ENCODE data around the gene SEPTIN5.
"Not testable (repeated sequence)": the region's sequence is repeated elsewhere in the genome, so short reads cannot be mapped to it uniquely, and the experiment has no call there.

Gene SEPTIN5

DNA sequence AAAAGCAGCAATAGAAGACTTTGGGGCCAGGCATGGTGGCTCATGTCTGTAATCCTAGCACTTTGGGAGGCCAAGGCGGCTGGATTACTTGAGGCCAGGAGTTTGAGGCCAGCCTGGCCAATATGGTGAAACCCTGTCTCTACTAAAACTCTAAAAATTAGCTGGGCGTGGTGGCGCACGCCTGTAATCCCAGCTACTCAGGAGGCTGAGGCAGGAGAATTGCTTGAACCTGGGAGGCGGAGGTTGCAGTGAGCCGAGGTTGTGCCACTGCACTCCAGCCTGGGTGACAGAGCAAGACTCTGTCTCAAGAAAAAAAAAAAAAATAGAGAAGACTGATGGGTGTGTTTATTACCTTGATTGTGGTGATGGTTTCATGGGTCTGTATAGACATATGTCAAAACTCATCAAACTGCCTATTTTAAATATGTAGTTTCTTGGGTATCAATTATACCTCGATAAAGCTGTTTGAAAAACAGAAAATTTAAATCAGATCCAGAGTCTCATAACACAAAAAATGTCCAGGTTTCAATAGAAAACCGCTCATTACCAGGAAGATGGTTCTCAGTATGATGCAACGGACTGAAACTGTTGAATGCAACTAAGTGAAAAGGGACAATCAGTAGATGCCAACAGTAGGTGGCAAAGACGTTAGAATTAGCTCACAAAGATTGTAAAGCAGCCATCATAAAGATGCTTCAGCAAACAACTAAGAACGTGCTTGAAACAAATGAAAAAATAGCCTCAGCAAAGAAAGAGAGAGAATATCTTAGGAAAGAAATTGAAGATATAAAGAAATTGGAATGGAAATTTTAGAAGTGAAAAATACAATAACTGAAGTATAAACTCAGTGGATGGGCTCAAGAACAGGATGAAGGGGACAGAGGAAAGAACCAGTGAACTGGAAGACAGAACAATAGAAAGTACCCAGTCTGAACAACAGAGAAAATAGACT is 33.1 kb upstream of the SEPTIN5 start:
- FAIRE-seq: no peak

DNA sequence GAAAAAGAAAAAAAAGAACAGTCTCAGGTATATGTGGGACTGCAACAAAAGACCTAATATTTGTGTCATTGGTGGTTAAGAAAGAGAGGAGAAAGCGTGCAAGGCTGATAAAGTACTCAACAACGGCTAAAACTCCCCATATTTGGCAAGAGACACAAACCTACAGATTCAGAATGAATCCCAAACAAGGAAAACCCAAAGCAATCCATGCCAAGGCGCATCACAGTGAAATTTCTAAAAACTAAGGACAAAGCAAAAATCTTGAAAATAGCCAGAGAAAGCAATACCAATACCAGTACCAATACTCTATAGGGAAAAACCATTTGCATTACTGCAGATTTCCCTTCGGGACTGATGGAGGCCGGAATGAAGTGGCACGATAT is 32.4 kb upstream of the SEPTIN5 start:
- FAIRE-seq: no peak

DNA sequence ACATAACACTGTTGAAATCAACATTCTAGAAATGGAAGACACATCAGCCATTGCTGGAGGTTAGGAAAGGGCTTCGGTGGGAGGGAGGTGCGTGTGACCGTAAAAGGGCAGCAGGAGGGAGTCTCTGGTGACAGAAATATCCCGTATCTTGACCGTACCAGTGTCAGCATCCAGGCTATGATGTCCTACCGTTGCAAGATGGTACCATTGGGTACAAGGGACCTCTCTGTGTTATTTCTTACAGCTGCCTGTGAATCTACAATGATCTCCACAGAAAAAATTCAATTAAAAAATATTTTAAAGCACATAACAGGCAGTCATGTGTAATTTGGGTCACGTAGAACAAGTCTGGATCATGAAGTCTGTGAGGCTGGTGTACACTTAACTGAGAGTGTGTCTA is 27.4 kb upstream of the SEPTIN5 start:
- FAIRE-seq: no peak

DNA sequence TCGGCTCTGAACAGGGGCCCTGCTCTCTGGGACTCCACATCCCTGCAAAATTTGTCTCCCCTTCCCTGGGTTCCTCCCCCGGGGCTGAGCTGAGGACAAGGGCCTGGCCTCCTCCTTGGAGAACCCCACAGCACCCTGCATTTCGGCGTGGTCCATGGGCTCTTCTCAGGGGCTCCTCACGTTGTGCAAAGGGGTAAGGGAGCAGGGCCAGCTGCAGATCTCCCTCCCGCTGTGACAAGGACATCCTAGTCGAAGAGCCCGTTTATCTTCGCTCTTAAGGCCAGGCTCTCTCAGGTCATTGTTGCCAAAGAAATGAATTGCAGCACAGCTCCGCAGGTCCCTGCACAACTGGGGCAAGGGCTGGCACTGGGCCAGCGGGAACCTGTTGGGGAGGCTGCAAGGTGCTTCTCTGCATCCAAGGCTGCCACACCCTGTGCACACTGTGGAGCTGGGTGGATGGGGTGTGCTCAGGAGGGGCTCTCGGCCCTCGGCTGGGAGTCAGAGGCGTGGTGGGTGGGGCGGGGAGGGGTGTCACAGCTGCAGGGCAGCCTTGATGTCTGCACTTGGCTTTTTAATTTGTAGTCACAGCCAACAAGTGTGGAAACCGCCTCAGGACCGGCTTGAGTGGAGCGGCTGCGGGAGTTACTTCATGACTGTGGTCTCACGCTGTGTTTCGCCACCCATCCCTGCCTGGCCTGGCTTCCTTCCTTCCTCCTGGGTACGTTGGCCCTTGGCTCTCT is 26.6 kb upstream of the SEPTIN5 start:
- no peak for FAIRE-seq

DNA sequence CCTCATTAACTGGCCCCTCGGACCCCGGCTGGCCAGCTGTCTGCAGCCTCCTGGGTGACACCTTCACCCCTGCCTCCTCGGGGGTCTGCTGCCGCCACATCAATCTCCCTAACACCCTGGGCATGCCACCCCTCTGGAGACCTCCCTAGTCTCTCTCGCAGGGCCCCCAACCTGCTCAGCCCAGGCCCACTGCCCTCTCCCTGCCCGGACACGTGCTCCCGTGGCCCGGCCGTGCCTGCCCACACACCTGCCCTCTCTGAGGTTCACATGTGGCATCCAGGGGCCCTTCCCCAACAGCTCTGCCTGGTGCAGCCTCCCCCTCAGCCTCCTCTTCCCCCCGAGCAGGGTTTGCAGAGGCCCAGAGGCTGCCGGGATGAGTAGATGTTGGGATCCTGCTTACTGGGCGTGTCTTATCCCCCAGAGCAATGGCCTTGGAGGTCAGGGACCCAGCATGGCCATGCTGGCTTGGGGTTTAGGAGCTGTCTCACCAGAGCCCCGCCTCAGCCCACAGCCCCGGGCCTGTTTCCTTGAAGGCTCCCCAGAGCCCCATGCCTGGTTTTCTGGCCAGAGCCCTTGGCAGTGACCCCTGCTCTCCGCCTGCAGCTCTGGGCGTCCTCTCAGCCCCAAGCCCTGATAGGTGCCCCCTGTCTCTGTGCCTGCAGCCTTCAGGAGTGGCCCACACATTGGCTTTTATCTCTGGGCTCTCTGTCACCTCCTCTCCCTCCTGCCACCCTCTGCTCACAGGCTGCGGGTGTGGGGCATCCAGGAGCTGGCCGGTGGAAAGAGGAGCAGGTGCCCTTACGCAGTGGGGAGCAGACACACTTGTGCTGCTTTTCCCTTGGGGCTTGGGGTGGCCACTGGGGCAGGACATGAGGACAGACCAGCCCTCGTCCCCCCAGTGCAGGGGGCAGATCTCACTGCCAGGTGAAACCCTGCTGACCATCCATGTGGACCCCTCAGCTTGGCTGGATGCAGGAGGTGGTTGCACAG is 25.7 kb upstream of the SEPTIN5 start:
- FAIRE-seq: no peak

DNA sequence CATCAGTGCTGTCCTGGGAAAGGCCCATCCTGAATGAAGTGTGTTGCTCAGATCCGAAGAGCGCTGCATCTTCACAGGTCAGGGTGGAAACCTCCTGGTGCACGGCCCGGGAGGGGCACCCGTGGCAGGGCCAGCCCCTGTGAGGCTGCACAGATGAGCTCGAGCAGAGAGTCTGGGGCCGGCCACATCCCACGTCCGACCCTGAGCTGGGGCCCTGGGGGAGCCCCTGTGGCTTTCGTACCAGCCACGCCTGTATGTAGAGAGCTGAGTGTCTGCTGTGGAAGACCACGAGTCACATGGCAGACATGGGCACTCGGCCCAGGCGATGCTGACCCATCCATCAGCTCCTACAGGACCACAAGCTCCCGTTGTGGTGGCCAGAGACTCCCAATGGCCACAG is 24.9 kb upstream of the SEPTIN5 start:
- no peak for FAIRE-seq

DNA sequence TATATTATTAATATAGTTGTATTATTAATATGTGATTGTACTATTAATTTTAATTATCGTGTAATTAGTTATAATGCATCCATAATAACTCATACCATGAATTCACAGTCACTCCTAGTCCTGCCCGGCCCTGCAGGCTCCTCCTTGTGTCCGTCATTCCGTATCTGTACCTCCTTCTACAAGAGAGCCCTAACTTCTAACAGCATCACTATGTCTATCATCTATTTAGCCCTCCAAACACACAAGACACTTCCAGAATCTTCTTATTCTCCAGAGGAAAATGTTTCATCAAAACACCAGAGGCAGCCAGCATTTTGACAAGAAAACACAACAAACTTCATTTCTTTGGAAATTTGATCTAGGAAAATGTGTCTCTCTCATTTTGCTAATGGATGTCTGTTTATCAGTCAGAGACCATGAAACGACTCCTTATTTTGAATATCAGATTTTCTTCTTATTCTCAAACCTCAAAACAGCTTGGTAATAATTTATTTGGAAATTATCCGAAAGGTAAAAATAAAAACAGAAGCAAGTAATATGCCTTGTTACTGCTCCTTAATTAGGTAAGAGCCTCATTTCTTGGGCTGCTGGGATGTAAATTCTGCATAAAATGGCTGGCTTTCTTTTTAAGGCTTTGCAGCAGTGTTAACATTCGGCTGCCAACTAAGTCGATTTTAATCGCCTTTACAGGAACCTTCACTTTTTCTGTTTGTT is 23.1 kb upstream of the SEPTIN5 start:
- FAIRE-seq: no peak

DNA sequence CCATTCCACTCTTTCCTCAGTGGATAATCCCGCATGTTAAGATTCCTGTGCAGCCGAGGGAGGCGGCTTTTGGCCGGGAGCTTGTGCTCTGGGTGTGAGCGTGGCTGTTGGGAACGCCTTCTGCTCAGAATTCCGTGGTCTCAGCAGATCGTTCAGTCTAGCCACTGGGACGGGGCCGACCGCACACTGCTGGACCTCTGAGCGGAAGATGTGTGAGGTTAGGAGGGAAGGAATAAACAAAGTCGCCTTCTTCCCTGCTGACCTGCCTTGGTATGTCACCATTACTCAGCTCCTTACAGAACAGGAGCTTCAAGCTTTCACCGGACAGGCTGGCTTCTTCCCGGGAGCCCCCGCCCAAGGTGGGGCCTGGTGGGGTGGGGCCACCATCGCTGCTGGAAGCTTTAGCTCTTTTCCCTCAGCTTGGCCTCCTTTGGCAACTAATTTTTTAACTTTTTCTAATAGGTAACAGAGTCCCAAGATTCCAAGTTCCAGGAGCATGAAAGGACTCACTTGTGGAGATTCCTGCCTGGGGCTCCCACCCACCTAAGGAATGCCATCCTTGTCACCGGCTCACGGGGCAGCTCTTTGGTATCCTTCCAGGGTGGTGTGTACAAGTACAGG is 22.5 kb upstream of the SEPTIN5 start:
- FAIRE-seq: no peak

DNA sequence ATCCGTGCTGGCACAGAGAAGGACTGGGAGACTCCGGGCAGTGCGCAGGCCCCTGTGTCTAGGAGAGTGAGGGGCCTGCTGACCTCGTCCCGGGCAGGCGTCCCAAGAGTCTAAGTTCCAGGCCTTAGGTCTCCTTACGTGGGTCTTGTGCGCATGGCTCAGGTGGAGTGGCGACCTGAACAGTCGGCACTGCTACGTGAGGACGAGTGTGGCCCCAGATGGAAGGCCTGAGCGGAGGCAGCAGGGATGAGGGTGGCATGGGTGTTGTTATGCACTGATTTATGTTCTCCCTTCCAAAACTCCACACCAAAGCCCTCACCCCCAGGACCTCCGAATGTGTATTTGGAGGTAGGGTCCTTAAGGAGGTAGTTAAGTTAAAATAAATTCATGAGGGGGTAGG is 20.7 kb upstream of the SEPTIN5 start:
- no peak for FAIRE-seq

DNA sequence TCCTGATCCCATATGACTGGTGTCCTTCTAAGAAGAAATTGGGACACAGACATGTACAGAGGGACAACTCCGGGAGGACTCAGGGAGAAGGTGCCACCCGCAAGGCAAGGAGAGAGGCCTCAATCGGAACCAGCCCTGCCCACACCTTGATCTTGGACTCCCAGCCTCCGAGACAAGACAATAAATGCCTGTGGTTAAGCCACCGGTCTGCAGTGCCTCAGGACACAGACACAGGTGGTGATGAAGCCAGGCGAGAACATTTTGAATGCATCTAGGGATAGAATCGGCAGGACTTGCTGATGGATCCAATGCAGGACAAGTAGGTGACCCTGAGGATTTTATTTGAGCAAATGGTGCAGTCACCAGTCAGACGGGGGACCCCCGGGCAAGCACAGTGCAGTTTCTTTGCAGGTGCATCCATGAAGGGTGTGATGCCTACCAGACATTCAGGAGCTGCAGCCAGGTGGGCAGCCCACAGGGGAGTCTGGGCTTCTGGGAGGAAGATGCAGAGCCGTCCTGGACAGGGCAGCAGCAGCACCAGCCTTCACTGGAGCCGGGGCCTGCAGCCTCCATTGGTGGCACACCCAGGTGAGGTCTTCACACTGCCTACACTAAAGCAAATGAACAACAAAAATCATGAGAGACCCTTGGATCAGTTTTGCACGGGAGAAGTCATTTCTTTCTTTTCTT is 20.2 kb upstream of the SEPTIN5 start:
- FAIRE-seq: no peak

DNA sequence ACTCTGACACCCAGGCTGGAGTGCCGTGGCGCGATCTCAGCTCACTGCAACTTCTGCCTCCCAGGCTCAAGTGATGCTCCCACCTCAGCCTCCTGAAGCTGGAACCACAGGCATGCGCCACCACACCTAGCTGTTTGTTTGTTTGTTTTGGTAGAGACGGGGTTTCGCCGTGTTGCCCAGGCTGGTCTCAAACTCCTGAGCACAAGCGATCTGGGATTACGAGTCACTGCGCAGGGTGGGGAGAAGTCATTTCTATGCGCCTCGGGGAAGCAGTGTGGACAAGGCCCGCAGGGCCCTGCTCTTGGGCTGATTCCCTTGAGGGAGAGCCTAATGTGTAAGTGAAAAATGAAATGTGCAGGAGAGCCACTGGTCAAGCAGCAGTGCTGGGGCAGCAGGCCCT is 19.6 kb upstream of the SEPTIN5 start:
- no peak for FAIRE-seq

DNA sequence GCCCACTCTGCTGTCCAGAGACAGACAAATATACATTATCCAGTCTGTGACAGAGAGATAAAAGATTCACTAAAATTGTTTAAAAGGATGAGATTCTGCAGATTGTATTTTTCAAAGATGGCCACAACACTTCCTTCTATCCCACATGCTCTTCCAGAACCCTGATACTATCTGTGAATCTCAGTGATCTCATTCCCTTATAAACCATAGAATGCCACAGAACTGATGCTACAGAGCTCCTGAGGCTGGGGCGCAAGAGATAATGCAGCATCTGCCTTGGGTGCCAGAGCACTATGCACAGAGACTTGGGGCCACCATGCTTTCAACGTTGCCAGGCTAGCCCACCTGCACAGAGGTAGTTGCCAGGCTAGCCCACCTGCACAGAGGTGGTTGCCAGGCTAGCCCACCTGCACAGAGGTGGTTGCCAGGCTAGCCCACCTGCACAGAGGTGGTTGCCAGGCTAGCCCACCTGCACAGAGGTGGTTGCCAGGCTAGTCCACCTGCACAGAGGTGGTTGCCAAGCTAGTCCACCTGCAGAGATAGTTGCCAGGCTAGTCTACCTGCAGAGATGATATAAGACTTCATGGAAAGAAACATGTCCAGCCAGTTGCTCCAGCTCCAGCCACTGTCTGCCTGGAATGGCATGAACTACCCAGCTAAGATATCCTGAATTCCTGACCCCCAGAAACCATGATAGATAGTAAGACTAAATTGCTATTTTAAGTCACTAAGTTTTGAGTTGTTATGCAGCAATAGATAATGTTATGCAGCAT is 17.6 kb upstream of the SEPTIN5 start:
- no peak for FAIRE-seq

DNA sequence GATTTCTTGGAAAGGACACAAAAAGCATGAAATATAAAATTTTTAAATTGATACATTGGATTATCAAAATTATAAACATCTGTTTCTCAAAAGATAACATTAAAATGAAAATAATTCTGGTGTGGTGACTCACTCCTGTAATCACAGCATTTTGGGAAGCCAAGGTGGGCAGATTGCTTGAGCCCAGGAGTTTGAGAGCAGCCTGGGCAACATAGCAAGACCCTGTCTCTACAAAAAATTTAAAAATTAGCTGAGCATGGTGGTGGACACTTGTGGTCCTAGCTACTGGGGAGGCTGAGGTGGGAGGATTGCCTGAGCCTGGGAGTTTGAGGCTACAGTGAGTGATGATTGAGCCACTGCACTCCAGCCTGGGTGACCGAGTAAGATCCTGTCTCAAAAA is 16.4 kb upstream of the SEPTIN5 start:
- not testable (repeated sequence) for FAIRE-seq

DNA sequence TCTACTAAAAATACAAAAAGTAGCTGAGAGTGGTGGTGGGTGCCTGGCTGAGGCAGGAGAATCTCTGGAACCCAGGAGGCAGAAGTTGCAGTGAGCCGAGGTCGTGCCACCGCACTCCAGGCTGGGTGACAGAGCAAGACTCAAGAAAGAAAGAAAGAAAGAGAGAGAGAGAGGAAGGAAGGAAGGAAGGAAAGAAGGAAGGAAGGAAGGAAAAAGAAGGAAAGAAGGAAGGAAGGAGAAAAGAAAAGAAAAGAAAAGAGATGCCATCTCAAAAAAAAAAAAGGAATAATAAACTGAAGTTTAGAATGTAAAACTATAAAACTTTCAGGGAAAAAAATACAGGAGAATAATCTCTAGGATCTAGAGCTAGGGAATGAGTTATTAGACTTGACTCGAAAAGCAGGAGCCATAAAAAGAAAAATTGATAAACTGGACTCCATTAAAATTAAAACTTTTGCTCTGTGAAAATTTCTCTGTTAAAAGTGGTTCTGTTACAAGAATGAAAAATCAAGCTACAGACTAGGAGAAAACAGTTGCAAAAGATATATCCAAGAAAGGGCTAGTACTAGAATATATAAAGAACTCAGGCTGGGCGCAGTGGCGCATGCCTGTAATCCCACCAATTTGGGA is 13.4 kb upstream of the SEPTIN5 start:
- FAIRE-seq: no peak

DNA sequence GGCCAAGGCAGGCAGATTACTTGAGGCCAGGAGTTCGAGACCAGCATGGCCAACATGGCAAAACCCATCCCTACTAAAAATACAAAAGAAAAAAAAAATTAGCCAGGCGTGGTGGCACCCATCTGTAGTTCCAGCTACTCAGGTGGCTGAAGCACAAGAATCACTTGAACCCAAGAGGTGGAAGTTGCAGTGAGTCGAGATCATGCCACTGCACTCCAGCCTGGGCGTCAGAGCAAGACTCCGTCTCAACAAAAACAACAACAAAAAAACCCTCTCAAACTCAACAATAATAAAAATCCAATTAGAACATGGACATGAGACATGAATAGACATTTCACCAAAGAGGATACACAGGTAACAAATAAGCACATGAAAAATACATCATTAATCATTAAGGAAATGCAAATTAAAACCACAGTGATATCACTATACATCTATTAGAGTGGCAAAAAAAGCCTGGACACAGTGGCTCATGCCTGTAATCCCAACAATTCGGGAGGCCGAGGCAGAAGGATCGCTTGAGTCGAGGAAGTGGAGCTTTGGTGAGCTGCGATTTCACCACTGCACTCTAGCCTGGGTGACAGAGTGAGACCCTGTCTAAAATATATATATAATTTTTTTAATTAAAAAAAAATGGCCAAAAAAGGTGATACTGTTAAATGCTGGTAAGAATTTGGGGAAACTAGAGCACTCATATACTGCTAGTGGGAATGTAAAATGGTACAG is 12.7 kb upstream of the SEPTIN5 start:
- FAIRE-seq: no peak

DNA sequence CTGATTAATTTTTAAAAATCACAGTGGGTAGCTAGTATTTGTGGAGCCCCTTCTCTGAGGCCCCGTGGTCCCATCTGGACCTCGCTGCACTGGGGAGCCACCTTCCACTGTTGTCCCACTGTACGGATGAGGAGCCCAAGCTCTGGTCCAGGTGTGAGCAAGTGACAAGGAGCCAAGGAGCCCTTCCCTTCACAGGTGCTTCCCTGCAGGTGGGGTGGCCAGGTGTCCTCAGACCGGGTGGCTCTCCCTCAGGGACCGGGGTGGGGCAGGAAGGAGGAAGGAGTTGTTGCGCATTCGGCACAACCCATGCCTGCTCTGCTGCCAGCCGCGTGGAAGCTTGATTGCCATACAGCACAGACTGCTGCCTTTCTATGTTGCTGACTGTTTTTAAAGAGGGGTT is 10.4 kb upstream of the SEPTIN5 start:
- FAIRE-seq: no peak

DNA sequence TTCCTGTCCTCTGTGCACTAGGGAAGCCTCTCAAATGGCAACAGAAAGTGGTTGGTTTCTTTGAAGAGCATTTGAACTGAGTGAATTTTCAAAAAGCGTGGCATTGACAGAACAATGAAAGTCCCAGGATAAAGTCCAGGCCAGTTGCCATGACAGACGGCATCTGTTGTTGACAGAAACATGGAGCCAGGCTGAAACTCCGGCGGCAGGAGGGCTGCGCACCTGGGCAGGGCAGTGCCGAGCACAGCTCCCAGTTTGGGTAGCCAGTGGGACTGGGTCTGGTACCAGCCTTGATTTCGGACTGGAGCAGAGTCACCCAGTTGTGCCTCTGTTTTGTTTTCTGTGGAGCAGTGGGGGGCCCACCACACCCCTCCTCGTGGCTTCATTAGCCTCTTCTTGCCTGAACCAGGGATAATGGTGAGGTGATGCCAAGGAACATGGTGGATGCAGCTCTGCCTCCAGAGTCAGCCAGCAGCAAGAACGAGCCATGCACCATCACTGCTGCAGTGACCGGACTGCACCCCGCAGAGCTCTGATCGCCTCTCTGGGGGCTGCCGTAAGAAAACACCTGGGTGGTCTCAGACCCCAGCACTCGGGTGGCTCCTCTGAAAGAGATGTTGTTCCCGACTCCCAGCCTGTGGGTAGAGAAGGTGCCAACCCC is 9.8 kb upstream of the SEPTIN5 start:
- FAIRE-seq: no peak

DNA sequence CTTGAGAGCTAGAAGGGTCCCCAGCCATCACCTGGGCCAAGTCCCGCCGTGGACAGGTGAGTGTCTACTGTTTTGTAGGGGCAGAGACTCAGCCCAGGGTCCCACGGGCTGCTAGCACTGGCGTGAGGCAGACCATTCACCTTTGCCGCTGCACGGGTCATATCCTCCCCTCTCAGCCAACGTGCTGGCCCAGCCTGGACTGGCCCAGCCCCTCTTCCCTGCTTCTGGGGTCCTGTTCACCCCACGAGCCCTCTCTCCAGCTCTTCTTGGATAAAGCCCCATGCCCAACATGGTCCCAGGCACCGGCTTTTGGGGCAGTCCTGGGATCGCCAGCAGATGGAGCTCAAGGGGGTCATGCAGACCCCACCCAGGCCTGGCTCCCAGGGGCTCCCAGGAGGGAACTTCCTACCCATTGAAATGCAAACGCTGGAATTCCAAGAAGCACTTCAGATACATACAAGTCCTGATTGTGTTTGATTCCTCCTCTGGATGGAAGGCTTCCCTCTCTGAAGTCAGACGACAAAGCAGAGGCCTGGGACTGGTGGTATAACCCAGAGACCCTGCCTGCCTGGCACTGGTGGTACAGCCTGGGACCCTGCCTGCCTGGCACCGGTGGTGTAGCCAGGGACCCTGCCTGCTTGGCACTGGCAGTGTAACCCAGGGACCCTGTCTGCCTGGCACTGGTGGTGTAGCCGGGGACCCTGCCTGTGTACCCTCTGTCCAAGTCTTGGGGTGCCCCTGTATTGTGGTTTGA is 8.9 kb upstream of the SEPTIN5 start:
- FAIRE-seq: no peak
